NCI-H526 (cell line): ENCODE measurements around the gene ILDR2.
A peak's percentile ranks its signal among the peaks of the same experiment; 100 is the strongest.

ENCODE experiments used
- DNase-seq, 2 experiments: peaks; one replicate each; lab custom pipeline; 2025; lab: John Stamatoyannopoulos, UW

Gene ILDR2

DNA sequence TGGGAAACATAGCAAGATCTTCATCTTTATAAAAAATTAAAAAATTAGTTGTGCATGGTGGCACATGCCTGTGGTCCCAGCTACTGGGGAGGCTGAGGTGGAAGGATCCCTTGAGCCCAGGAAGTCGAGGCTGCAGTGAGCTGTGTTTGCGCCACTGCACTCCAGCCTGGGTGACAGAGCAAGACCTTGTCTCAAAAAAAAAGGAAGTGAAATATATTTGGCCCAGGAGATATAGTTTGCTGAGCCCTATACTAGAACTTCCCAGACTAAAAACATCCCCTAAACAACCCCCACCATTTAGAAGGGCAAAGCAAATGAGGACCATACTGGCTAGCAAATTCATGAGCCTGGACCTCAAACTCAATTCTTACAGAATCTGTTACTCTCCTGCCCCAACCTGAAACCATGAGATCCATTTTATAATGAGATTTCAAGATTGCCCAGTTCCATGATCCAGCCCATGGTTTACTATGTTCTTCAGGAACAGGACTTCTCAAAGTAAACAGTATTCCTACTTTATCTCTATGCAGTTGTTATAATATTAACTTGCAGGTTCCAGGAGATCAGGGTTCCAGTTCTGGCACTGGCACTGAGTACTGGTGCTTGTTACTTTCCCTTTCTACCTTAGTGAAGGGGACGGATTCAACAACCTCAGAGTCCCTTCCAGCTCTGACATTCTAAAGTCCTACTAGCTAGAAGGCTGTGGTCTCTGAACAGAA is 50.4 kb downstream of the ILDR2 start:
- no peak for DNase-seq

DNA sequence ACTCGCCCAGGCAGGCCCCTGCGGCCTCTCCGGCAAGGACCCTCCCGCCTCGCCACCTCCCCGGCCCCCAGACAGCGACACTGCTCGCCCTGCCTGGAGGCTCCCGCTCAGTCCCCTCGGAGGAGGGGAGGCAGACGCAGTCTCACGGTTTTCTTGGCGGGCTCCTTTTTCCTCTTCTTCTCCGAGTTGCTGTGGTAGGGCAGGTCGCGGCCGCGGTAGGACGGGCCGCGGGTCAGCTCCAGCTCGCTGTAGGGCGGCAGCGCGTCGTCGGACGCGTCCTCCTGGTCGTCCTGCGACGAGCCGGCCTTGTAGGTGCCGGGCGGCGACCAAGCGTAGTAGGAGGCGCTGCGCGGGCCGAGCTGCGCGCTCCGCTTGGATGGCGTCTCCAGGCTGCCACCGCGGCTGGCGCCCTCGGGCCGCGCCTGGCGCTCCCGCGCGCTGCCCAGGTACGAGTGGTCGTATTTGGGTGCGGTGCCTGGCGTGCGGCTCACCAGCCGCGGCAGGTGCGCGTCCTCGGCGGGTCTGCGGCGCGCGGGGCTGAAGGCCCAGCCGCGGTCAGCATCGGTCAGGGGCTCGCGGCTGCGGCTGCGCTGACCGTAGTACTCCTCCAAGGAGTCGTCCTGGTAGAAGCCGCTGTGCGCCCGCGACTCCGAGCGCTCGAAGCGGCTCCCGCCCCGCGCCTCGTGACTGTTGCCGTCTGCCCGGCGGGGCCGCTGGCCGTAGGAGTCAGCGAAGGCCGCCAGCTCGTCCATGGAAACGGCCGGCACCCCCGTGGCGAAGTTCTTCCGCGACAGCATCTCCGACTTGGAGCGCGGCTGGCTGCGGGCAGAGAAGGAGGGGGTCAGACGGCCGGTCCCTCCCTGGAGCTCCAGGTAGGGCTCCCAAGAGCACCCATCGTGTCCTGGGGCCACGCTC is 54.5 kb downstream of the ILDR2 start:
- DNase-seq = peak in 1 of 2 experiments; percentile 32

DNA sequence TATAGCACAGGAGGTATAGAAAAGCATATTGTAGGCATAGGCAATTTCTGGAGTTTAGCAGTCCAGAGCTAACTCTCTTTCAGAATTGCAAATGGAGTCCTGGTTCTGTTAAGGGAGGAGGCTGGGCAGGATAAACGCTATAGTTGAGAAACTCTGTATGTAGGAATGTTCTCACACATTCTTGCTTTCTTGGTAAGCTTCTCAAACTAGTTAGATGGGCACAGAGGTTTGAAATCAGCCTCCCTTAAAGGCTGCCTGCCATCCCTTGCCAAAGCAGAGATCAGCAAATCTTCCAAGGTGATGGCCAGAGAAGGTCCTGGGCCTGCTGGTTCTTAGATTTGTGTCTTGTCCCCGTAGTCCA is 56.4 kb downstream of the ILDR2 start:
- no peak for DNase-seq

DNA sequence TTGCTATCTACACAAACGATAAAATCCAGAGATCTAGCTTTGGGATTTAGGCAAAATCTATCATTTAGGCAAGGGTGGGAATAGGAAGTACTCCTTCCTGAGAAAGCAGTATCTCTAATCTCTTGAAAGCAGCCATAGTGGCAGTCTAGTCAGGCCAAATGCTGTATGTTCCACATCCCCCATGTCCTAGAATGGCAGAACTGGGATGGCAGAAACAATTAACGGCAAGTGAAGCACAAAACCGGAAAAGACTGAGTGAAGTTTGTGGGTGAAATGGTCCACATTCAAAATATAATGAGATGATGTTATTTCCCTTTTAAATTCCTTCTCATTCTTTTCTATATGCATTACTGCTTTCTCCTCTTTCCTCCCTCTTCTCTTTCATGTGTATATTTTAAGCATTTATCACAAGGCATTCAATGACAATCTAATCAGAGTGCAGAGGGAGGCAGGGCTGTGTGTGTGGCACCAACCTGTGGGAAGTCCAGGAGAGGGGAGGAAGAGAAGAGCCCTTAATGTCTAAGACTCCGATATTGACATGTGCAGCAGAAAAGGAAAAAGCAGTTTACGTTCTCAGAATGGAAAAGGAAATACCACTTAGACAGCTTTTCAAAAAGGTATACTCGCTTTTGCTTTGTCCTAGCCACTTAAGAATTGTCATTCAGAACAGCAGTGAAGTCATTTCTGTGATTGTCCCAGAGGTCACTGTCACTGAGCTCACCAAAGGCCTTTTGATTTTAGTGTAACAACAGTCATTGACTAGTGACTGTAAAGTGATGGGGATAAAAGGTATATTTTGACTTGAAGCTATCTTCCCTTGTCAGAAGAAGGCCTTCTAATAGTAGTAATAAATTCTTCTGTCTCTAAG is 57.0 kb downstream of the ILDR2 start:
- DNase-seq = no peak

DNA sequence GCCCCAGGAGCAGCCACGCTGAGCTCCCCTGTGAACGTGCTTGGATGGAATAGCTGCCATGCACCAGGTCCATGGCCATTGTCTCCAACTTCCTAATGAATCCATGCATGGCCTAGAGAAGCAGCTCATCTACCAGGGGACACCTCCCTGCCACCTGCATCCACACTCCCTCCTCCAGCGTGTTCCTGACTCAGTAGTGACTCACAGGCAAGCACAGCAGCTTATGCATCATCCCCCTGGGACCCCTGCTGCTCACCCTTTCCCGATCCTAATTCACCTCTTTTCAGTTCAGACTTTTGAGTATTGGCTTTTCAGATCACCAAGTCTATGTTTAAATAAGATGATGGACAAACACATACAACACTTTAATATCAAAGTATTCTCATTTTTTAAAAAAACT is 59.4 kb downstream of the ILDR2 start:
- DNase-seq = no peak

DNA sequence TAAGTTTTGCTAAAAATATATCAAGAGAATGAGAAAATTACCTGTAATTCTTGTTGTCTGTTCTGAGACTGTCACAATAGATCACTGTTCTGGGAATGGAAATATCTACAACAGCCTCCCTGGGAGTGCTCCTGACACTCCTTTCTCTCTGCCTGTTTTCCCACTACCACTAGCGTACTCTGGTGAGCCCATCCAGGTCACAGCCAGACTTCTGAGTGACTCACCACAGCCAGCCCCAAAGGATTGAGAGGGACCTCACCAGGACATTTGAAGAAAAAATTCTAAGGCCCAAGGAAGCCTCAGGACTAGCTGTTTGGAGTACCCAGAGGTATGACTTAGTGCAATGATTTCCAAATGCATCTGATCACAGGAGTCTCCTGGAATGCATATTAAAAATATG is 60.3 kb downstream of the ILDR2 start:
- DNase-seq = no peak

DNA sequence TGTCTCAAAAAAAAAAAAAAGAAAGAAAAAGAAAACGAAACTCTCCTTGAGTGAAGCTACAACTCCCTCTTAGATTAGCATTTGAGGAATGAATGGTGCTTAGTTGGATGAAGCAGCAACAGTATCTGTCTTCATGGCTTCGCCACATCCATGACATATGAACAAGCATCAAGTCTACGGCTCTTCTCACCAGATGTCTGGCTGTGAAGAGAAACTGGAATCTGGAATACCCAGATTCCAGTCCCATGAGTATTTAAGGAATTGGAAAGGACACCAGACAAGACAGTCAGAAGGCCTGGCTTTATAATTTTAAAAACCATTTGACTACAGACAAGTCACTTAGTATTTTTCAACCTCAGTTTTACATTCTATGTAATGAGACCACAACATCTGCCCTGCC is 61.2 kb downstream of the ILDR2 start:
- no peak for DNase-seq

DNA sequence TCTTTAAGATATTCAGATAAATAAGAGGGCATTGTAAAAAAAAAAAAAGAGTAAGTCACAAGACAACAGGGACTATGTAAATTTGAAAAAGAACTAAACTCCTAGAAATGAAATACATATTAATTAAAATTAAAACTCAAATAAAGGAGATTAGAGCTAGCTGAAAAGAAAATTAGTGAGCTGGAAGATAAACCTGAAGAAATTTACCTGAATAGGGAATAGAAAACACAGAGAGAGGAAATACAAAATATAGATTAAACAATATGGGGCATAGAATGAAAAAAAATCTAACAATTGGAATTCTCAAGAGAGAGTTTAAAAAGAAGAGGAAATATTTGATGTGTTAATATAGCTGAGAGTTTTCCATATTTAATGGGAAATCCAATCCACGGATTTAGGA is 63.7 kb downstream of the ILDR2 start:
- DNase-seq = no peak

DNA sequence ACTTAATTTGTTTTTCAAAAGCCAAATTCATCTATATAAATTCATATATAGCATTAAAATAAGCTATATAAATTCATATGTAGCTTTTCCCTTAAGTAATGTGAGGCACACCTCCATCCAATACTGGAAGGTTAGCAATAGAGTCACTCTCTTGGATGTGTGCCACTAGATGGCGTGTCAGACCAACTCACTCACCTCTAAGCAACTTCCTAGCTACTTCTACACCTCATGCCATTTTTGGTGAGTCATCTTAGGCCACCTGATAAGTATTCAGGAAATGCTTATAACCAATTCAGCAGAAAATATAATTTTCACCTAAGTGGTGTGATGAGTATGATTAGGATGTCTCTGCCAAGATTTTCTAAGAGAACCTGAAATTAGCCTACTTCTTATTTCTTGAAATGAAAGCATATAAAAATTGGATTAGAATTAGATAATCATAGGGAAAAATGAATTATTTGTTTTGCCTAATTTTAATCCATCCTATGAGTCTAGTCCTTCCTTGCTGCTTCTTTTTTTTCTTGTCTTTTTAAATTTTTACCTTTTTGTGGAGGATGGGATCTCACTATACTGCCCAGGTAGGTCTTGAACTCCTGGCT is 64.8 kb downstream of the ILDR2 start:
- peak; percentile 81 to 94 for DNase-seq

DNA sequence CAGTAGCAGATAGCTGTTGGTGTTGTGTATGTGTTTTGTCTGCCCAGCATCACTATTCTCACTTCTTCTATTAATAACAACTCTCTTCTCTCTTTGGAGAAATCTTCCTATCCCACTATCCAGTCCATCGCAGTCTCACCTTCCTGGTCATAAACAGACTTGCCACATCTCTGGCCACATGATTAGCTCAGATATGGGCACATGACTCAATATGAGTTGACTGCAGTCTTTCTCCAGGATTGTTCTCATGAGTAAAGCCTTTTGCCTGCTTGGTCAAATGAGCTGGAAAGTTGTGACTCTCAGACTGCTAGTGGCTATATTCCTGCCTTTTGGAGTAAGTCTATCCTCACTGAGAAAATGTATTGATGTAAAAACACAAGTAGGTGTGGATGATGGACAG is 66.4 kb downstream of the ILDR2 start:
- DNase-seq = no peak

DNA sequence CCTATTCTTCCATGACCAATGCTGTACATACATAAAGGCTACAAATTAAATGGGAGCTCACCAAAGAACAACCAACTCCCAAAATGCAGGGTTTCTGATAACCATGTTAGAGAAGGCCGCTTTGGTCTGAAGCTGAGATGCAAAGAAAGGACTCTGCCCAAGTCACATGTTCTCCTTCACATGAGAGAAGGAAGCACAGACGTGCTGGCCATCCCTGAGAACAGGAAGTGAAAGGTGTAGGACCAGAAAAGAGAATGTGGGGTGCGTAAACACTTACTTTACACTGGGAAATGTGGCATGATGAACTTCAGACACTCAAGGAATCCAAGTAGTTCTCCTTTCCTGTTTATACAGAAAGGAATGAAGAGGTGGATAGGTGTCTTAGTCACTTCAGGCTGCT is 67.6 kb downstream of the ILDR2 start:
- no peak for DNase-seq

DNA sequence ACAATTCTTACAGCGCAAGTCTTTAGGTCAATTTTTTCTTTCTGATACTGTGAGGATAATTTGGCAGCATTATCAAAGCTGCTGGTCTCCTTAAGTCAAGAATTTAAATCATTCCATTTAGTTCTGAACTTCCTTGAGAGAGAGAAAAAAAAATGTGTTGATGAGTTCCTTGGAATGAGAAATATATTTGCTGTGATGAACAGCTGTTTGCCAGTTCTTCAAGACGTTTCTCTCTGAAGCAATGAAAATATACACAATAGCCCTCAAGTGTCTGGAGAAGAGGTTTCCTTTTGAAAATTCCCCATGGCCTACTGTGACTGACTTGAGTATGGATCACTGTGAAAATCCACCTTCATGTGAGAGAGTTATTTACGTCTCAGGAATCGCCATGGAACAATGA is 68.3 kb downstream of the ILDR2 start:
- no peak for DNase-seq

DNA sequence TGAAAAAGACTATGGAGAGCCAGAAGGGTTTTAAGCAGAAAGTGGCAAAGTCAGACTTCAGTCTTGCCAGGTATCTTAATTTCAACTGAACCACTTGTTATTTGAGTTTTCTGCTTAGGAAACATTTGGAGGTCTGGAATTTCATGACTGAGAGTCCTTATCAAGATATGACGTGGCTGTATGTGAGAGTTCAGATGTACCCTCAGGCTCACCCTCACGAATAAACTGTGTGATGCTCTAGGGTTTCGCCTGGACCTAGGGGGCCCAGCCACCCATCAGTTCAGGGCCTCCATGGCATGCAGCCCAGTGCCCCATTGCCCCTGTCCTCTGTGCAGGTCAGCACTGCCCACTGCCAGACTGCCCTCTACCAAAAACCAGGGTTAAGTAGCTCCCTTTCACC is 68.7 kb downstream of the ILDR2 start:
- no peak for DNase-seq

DNA sequence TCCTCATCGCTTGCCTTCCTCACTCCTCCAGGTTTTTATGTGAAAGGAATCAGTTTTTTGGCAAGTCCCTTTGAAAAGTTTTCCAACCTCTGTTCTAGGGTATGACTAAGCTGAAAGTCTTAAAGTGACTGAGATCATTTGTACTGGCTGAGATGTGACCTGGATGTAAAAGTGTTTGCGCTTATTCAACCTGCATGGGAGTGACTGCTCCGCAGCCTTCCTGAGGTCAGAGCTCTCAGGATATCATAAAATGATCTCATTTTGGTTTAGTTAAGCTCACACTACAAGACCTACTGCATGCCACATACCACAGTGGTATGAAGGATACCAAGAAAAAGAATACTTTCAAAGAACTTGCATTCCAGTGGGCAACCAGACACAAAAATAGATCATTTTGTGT is 69.4 kb downstream of the ILDR2 start:
- no peak for DNase-seq

DNA sequence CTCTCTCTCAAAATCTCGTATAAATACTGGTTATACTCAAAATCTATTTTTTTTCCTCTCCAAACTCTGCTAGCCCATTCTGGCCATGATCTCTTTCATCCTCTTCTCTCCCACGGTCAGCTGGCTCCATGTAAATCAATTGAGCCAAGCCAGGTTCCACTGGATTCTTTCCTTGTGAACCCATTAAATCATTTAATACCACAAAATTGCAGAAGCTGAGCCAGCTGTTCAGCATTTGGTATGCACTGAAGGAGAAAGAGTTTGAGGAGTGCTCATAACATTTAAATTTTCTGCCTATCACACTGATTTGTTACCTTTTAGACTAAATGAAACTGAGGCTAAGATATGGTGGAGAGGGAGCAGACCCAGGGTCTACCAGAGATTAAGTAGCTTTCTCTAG is 70.2 kb downstream of the ILDR2 start:
- no peak for DNase-seq

DNA sequence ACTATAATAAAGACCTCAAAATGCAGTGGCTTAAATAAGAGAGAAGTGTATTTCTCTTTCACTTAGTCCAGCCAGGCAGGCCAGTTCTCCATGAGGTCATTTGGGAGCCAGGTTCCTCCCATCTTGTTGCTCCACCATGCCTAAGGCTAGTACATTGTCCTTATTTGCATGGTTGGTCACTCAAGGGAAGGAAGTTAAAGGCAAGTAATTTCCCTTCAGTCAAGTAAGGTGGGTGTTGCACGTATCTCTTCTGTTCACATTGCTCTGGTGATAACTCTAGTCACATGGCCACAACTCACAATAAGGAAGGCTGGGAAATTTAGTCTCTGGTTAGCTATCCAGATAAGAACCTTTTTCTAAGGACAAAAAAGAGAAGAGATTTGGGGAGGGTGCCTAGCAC is 72.1 kb downstream of the ILDR2 start:
- DNase-seq = peak in 1 of 2 experiments; percentile 13

DNA sequence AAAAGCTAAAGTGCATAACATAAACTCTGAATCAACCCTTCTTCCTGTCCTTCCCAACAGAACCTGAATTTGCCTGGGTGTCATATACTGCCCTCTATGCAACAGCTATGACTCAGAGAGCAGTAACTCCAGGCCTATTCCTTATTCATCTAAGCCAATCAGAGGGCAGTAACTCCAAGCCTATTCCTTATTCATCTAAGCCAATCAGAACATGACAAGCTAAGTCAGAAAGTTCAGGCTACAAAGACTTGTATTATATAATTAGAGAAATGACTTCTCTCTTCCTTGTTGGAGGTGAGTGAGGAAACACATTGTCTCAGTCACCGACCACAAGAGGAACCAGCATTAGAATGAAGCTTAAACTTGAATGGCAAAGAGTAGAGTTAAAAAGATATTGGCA is 73.1 kb downstream of the ILDR2 start:
- no peak for DNase-seq

DNA sequence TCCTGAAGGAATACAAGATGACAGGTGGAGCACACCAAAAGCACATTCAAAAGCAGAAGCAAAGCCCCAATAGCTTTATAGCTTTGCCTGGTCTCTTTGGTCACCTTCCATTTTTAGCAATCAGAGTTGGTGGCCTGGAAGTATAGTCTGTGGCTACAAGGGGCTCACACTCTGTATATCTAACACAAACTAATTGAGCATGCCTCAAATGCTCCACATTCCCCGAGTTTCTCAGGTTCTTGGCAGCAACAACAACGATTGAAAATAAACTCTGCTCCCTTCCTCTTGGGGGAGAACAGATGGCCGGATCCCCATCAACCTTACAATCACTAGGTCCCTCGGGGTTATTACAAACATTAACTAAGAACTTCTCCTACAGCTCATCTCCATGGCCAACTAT is 74.4 kb downstream of the ILDR2 start:
- no peak for DNase-seq

DNA sequence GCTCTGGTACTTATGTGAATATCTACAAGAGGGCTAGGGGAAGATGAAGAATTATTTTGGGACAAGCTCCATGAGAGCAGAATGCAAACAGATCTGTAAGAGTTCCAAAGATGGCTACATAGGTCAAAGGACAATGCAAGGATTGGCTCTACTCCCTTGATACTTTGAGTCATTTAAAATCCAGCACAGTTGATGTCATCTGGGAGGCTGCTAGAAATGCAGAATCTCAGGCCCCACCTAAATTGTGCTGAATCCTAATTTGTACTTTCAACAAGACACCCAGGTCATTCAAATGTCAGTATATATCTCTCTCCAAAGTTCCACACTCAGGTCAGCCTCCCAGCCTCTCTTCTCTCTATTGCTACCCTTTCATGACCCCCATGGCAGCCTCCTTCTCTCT is 75.6 kb downstream of the ILDR2 start:
- no peak for DNase-seq

DNA sequence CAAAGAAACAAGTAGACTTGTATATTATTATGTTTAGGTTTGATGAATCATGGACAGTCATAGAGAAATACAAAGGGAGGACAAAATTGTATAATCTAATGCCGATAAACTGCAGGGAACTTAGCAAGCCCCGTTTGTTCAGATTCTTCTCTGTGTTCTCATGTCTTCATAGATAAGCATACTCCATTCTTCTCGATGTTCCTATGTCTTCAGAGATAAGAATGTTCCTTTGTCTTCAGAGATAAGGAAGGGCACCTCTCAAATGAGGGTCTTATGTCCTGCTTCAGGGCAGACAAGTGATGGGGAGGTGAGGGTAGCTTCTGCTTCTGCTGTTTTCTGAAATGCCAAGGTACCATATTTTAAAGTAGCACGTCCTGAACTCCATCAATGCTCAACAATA is 79.6 kb downstream of the ILDR2 start:
- no peak for DNase-seq

DNA sequence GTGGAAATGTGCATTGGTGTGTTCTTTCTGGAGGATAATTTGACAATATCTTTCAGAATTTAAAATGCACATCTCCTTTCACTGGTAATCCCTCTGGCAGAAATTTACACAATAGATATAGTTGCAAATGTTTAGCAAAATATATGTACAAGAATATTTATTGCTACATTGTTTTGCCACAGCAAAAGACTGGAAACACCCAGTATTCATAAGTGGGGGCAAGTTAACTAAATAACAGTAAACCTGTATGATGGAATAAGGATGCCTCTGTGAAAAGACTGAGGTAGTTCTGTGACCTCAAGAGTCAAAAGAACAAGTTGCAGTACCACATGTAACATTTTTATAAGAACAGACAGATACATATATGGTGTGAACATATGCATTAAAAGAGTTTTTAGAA is 85.6 kb downstream of the ILDR2 start:
- no peak for DNase-seq
